ENCODE measurements around the gene CHGA.

CHGA gene

GRCh38 chr14:92922883-92923743 lies at the start of gene CHGA:
CHGA (plus strand) TSS chr14:92923150; CDS start chr14:92923360, 210 bp downstream.
- peak; percentile 29 for DNase-seq (ENCODE audit: low read depth)

- no peak for DNase-seq (ENCODE audit: low read depth)
Measured at GRCh38 chr14:92874962-92875661, 47.8 kb upstream of the CHGA start.

- no peak for DNase-seq (ENCODE audit: low read depth)
Measured at GRCh38 chr14:92877757-92878431, 45.1 kb upstream of the CHGA start.

- no peak for DNase-seq (ENCODE audit: low read depth)
Measured at GRCh38 chr14:92880351-92880750, 42.6 kb upstream of the CHGA start.

GRCh38 chr14:92880851-92881250 lies 42.1 kb upstream of the CHGA start:
- no peak for DNase-seq (ENCODE audit: low read depth)

- no peak for DNase-seq (ENCODE audit: low read depth)
Measured at GRCh38 chr14:92883066-92883465, 39.9 kb upstream of the CHGA start.

GRCh38 chr14:92884410-92884809 lies 38.5 kb upstream of the CHGA start:
- DNase-seq (ENCODE audit: low read depth): no peak

- DNase-seq (ENCODE audit: low read depth): no peak
Measured at GRCh38 chr14:92885279-92886061, 37.5 kb upstream of the CHGA start.

GRCh38 chr14:92886337-92886736 lies 36.6 kb upstream of the CHGA start:
- no peak for DNase-seq (ENCODE audit: low read depth)

GRCh38 chr14:92887157-92887556 lies 35.8 kb upstream of the CHGA start:
- no peak for DNase-seq (ENCODE audit: low read depth)

GRCh38 chr14:92888896-92889295 lies 34.1 kb upstream of the CHGA start:
- no peak for DNase-seq (ENCODE audit: low read depth)

- DNase-seq (ENCODE audit: low read depth): no peak
Measured at GRCh38 chr14:92890830-92891588, 31.9 kb upstream of the CHGA start.

GRCh38 chr14:92892589-92892988 lies 30.4 kb upstream of the CHGA start:
- no peak for DNase-seq (ENCODE audit: low read depth)

- DNase-seq (ENCODE audit: low read depth): no peak
Measured at GRCh38 chr14:92895352-92895878, 27.5 kb upstream of the CHGA start.

GRCh38 chr14:92897922-92898565 lies 24.9 kb upstream of the CHGA start:
- DNase-seq (ENCODE audit: low read depth): peak; percentile 28

GRCh38 chr14:92898566-92899131 lies 24.3 kb upstream of the CHGA start:
- DNase-seq (ENCODE audit: low read depth): no peak

GRCh38 chr14:92900660-92901059 lies 22.3 kb upstream of the CHGA start:
- DNase-seq (ENCODE audit: low read depth): no peak

GRCh38 chr14:92902191-92902590 lies 20.8 kb upstream of the CHGA start:
- no peak for DNase-seq (ENCODE audit: low read depth)

GRCh38 chr14:92902726-92903125 lies 20.2 kb upstream of the CHGA start:
- no peak for DNase-seq (ENCODE audit: low read depth)

GRCh38 chr14:92903359-92903758 lies 19.6 kb upstream of the CHGA start:
- no peak for DNase-seq (ENCODE audit: low read depth)
